Astrocyte (in vitro differentiated cells and primary cell): ENCODE data around the gene ZFYVE28. TPM values are rescaled to one million over a fixed set of nuclear protein-coding genes. Genes with fewer than 3 reads are reported as not detected.

Source experiments
- DNase-seq: peaks from one replicate; pipeline ENCODE4 v3.0.0-alpha.2; 2010; ENCODE audit warnings: low read depth
- FAIRE-seq: peaks from 2 replicates; lab custom pipeline; 2011; peaks lifted over from hg19 to GRCh38; lab: Jason Lieb, UNC
- H2AFZ ChIP-seq: 2 replicates; pipeline ENCODE4 v1.6.0; 2012; ENCODE audit warnings: low read depth, low read length, inconsistent platforms
- H3K27ac ChIP-seq: 2 replicates; pipeline ENCODE4 v1.5.1; 2011; ENCODE audit warnings: low read depth, low read length, inconsistent platforms
- H3K27me3 ChIP-seq: 2 replicates; pipeline ENCODE4 v1.6.0; 2011; ENCODE audit warnings: low read length, inconsistent platforms; ENCODE audit not compliant: insufficient read depth
- H3K36me3 ChIP-seq: 2 replicates; pipeline ENCODE4 v1.5.1; 2011; ENCODE audit warnings: low read length, inconsistent platforms; ENCODE audit not compliant: insufficient read depth
- H3K4me1 ChIP-seq: 2 replicates; pipeline ENCODE4 v1.5.1; 2011; ENCODE audit warnings: low read length, inconsistent platforms; ENCODE audit not compliant: insufficient read depth
- H3K4me2 ChIP-seq: 2 replicates; pipeline ENCODE4 v1.6.0; 2012; ENCODE audit warnings: low read length, inconsistent platforms
- H3K4me3 ChIP-seq: 2 replicates; pipeline ENCODE4 v1.5.1; 2011; ENCODE audit warnings: low read depth, mild to moderate bottlenecking, low read length, inconsistent platforms; ENCODE audit not compliant: insufficient read depth
- H3K79me2 ChIP-seq: 2 replicates; pipeline ENCODE4 v1.6.0; 2012; ENCODE audit warnings: mild to moderate bottlenecking, low read length, inconsistent platforms; ENCODE audit not compliant: insufficient read depth
- H3K9ac ChIP-seq: 2 replicates; pipeline ENCODE4 v1.6.0; 2012; ENCODE audit warnings: mild to moderate bottlenecking, low read length, inconsistent platforms
- H3K9me3 ChIP-seq: 2 replicates; pipeline ENCODE4 v1.5.1; 2012; ENCODE audit warnings: low read depth, mild to moderate bottlenecking, low read length, inconsistent platforms; ENCODE audit not compliant: insufficient read depth
- H4K20me1 ChIP-seq: 2 replicates; pipeline ENCODE4 v1.6.0; 2012; ENCODE audit warnings: low read length, inconsistent platforms; ENCODE audit not compliant: insufficient read depth
- H3K27ac Mint-ChIP-seq: one replicate; pipeline ENCODE4 v1.8.0; 2021; ENCODE audit warnings: mild to moderate bottlenecking, mixed read lengths; ENCODE audit not compliant: unreplicated experiment
- H3K27me3 Mint-ChIP-seq: one replicate; pipeline ENCODE4 v1.8.0; 2021; ENCODE audit warnings: low read depth, mixed read lengths; ENCODE audit not compliant: unreplicated experiment
- H3K36me3 Mint-ChIP-seq: one replicate; pipeline ENCODE4 v1.8.0; 2021; ENCODE audit warnings: low read depth, mixed read lengths; ENCODE audit not compliant: unreplicated experiment
- H3K4me1 Mint-ChIP-seq: one replicate; pipeline ENCODE4 v1.8.0; 2021; ENCODE audit warnings: low read depth, mixed read lengths; ENCODE audit not compliant: unreplicated experiment
- H3K4me3 Mint-ChIP-seq: one replicate; pipeline ENCODE4 v1.8.0; 2021; ENCODE audit warnings: mild to moderate bottlenecking, moderate library complexity, mixed read lengths; ENCODE audit not compliant: unreplicated experiment
- H3K9me3 Mint-ChIP-seq: one replicate; pipeline ENCODE4 v1.8.0; 2021; ENCODE audit warnings: mild to moderate bottlenecking, mixed read lengths; ENCODE audit not compliant: unreplicated experiment
- EZH2 ChIP-seq: IDR thresholded peaks from 2 replicates; pipeline ENCODE4 v1.6.1; 2012; ENCODE audit warnings: mild to moderate bottlenecking, low read length, inconsistent platforms; ENCODE audit not compliant: insufficient read depth
- total RNA-seq: library from RNA; stranded (reverse); gene quantifications from 2 replicates; pipeline ENCODE4 v1.2.1, GENCODE V29; 2021
- TF ChIP-seq, protein P1 (sequence below): IDR thresholded peaks from 2 replicates; pipeline ENCODE4 v1.5.1; 2011; ENCODE audit warnings: low read depth, mild to moderate bottlenecking, inconsistent platforms, low read length, moderate library complexity; ENCODE audit not compliant: insufficient read depth

Gene ZFYVE28
- total RNA-seq, 1 donor from 2014 or later = 0.68 TPM

- no peak overlapping the region for H3K9ac ChIP-seq
- TF ChIP-seq, protein P1, sequence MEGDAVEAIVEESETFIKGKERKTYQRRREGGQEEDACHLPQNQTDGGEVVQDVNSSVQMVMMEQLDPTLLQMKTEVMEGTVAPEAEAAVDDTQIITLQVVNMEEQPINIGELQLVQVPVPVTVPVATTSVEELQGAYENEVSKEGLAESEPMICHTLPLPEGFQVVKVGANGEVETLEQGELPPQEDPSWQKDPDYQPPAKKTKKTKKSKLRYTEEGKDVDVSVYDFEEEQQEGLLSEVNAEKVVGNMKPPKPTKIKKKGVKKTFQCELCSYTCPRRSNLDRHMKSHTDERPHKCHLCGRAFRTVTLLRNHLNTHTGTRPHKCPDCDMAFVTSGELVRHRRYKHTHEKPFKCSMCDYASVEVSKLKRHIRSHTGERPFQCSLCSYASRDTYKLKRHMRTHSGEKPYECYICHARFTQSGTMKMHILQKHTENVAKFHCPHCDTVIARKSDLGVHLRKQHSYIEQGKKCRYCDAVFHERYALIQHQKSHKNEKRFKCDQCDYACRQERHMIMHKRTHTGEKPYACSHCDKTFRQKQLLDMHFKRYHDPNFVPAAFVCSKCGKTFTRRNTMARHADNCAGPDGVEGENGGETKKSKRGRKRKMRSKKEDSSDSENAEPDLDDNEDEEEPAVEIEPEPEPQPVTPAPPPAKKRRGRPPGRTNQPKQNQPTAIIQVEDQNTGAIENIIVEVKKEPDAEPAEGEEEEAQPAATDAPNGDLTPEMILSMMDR = no peak
- TF ChIP-seq EZH2 = no peak
- H3K4me3 Mint-ChIP-seq = no peak overlapping the region
- H3K4me3 ChIP-seq = no peak overlapping the region
- no peaks in the 10 kb centered on the region for H3K79me2 ChIP-seq
- no peaks in the 10 kb centered on the region for H3K27me3 ChIP-seq
- H3K27ac Mint-ChIP-seq = no peak overlapping the region
- peaks cover 35% of the 10 kb centered on the region for H3K27me3 Mint-ChIP-seq
- H3K4me1 Mint-ChIP-seq = peaks cover 2% of the 10 kb centered on the region
- H3K9me3 Mint-ChIP-seq = no peaks in the 10 kb centered on the region
- no peaks in the 10 kb centered on the region for H3K36me3 ChIP-seq
- H3K9me3 ChIP-seq = no peaks in the 10 kb centered on the region
- H2AFZ ChIP-seq = no peak overlapping the region
- no peaks in the 10 kb centered on the region for H3K36me3 Mint-ChIP-seq
- FAIRE-seq (no peak), DNase-seq (no peak)
- H3K4me1 ChIP-seq = no peaks in the 10 kb centered on the region
- H3K4me2 ChIP-seq = no peak overlapping the region
- no peaks in the 10 kb centered on the region for H4K20me1 ChIP-seq
- H3K27ac ChIP-seq = no peak overlapping the region
These were observed 16.0 kb upstream of the ZFYVE28 start for GRCh38 chr4:2434420-2434819.

- Mint-ChIP-seq H3K4me1 (peaks cover 2% of the 10 kb centered on the region), H3K27me3 (peaks cover 35% of the 10 kb centered on the region), H3K36me3 (no peaks in the 10 kb centered on the region), H3K27ac (no peak overlapping the region), H3K4me3 (no peak overlapping the region), H3K9me3 (no peaks in the 10 kb centered on the region)
- Histone ChIP-seq H3K36me3 (no peaks in the 10 kb centered on the region), H3K4me1 (no peaks in the 10 kb centered on the region), H4K20me1 (no peaks in the 10 kb centered on the region), H3K79me2 (no peaks in the 10 kb centered on the region), H3K9ac (peak overlapping the region; percentile 18), H3K4me2 (peak overlapping the region; percentile 45), H2AFZ (no peak overlapping the region), H3K27ac (no peak overlapping the region), H3K4me3 (no peak overlapping the region), H3K27me3 (no peaks in the 10 kb centered on the region), H3K9me3 (no peaks in the 10 kb centered on the region)
- FAIRE-seq (no peak), DNase-seq (no peak)
- TF ChIP-seq, protein P1 = no peak
- no peak for TF ChIP-seq EZH2
These were observed 15.3 kb upstream of the ZFYVE28 start for GRCh38 chr4:2433609-2434350.

GRCh38 chr4:2432991-2433530, 14.6 kb upstream of the ZFYVE28 start:
- H3K27ac Mint-ChIP-seq = no peak overlapping the region
- FAIRE-seq (no peak), DNase-seq (peak; percentile 65)
- H3K4me1 Mint-ChIP-seq = peaks cover 2% of the 10 kb centered on the region
- no peaks in the 10 kb centered on the region for H3K36me3 Mint-ChIP-seq
- no peaks in the 10 kb centered on the region for H3K36me3 ChIP-seq
- TF ChIP-seq, protein P1 = no peak
- no peak for TF ChIP-seq EZH2
- no peak overlapping the region for H3K27ac ChIP-seq
- no peak overlapping the region for H3K4me3 Mint-ChIP-seq
- H3K79me2 ChIP-seq = no peaks in the 10 kb centered on the region
- H3K4me3 ChIP-seq = no peak overlapping the region
- H4K20me1 ChIP-seq = no peaks in the 10 kb centered on the region
- no peaks in the 10 kb centered on the region for H3K4me1 ChIP-seq
- H3K9ac ChIP-seq = peak overlapping the region; percentile 18
- H3K27me3 Mint-ChIP-seq = peaks cover 40% of the 10 kb centered on the region
- H3K27me3 ChIP-seq = no peaks in the 10 kb centered on the region
- H3K9me3 ChIP-seq = no peaks in the 10 kb centered on the region
- peak overlapping the region; percentile 45 for H3K4me2 ChIP-seq
- H3K9me3 Mint-ChIP-seq = no peaks in the 10 kb centered on the region
- no peak overlapping the region for H2AFZ ChIP-seq
